GM12891 (cell line): Measurements from ENCODE around the gene EXOC4.

Experiments
- PAX5 ChIP-seq: IDR thresholded peaks from 2 replicates; pipeline ENCODE4 v1.6.1; 2011; ENCODE audit warnings: low read length, moderate library complexity, mild to moderate bottlenecking; ENCODE audit not compliant: insufficient read depth, severe bottlenecking
- POLR2A ChIP-seq: IDR thresholded peaks from 2 replicates; pipeline ENCODE4 v1.6.1; 2011; ENCODE audit warnings: low read depth, low read length, control low read depth
- POLR2AphosphoS5 ChIP-seq: IDR thresholded peaks from 2 replicates; pipeline ENCODE4 v1.6.1; 2011; ENCODE audit warnings: low read depth, low read length, control low read depth

- no peak for TF ChIP-seq POLR2A
- TF ChIP-seq PAX5, result no peak
- no peak for TF ChIP-seq POLR2AphosphoS5
These were observed 456.4 kb downstream of the EXOC4 start for GRCh38 chr7:133709036-133709880.
